ENCODE data around the gene MINDY4.
A peak's percentile ranks its signal among the peaks of the same experiment; 100 is the strongest.

MINDY4 gene

DNA sequence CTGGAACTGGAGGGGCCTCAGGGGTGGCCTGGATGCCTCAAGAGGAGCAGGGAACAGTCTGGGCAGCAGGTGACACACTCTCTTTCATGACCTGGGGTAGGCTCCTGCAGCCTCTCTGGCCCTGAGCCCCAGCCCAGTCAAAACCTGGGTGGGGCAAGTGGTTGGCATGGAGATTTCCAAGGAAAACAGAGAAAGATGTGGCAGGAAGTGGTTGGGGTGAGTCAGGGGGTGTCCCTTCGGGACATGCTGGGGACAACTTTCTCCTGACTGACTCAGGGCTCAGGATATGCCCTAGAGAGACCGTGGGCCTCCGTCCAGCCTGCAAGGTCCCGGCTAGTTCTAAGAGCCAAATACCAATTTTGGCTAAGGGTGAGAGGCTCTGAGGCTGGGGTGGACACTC lies 143.4 kb downstream of the MINDY4 start:
- peak; percentile 58 for DNase-seq (ENCODE audit: low read depth, low spot score)

DNA sequence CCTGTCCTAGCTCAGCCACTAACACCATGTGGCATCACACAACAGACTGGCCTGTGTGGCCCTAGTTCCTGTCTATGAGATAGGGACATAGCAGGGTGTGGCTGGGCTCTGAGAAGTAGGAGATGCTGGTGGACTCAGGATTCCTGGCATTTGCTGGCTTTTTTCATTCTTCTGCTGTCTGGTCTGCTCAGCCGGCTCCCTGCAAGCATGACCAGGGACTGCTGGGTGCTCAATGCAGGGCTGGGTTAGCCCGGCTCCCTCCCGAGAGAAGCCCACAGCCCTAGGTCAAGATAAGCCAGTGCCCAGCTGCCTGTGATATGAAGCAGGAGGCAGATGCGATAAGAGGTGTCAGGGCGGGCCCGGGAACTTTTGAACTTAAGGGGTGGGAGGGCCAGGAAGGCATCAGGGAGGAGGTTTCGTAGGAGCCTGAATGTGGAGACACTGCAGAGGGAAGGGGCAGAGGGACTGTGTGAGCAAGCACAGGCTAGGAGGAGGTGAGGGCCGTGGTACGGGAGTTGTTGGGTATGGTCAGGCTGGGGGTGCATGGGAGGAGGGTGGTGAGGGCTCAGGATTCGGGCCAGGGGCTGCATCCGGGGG lies 143.9 kb downstream of the MINDY4 start:
- DNase-seq (ENCODE audit: low read depth, low spot score) = no peak

DNA sequence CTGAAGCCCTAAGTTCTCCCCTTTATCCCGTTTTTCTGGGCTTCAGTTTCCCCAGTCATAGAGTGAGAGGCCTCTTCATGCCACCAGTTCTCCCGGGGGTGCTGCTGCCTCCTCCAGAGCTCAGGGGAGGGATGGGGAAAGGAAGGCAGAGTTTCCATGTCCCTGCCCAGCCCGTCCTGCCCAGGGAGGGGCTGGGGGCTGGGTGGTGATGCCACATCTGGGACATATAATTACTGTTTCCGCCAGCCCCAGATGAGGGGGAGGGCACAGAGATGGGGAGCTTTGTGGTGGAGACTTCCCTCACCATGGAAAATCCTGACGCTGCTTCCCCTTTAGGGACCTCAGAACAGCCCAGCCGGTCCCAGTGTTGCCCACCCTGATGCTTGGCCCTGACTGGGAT lies 144.5 kb downstream of the MINDY4 start:
- no peak for DNase-seq (ENCODE audit: low read depth, low spot score)

- no peak for DNase-seq (ENCODE audit: low read depth, low spot score)
Observed at GRCh38 chr7:30916255-30916654, 145.0 kb downstream of the MINDY4 start.

DNA sequence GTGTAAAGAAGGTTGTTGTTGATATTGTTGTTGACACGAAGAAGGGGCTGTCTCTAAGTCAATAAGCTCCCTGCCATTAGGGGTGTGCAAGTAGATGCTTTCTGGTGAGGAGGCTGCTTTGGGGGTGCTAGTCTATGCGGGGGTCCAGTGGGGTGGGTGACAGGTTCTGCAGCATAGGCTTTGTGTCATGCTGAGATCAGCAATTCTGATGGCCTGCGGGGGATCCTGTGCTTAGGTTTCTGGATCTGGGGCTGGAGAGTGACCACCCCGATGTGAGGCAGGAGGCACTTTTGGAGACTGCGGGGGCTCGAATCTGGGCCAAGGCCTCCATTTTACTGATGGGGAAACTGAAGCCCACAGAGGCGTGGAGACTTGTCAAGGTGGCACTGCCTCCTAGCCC lies 145.6 kb downstream of the MINDY4 start:
- no peak for DNase-seq (ENCODE audit: low read depth, low spot score)

- DNase-seq (ENCODE audit: low read depth, low spot score) = no peak
Observed at GRCh38 chr7:30917216-30917893, 146.1 kb downstream of the MINDY4 start.

DNA sequence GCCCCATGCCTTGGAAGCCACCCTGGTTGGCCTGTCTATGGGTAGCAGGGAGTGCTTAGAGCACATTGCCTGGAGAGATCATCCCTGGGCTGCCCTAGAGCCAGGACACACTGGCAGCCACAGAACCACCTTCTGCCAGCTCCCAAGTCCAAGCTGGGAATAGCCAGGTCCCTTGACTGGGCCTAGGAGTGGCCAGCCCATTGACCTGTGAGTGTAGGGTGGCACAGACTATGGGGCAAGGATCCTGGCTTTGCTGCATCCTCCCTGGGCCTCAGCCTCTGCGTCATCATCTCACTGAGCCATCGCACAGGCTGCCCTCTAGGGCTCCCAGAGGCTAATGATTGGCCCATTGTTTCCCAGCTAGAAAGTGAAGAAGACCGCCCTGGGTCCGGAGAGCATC lies 147.5 kb downstream of the MINDY4 start:
- no peak for DNase-seq (ENCODE audit: low read depth, low spot score)

GRCh38 chr7:30920021-30920583 lies 148.9 kb downstream of the MINDY4 start:
- peak; percentile 61 for DNase-seq (ENCODE audit: low read depth, low spot score)

- peak; percentile 77 for DNase-seq (ENCODE audit: low read depth, low spot score)
Observed at GRCh38 chr7:30920584-30921539, 149.6 kb downstream of the MINDY4 start.

DNA sequence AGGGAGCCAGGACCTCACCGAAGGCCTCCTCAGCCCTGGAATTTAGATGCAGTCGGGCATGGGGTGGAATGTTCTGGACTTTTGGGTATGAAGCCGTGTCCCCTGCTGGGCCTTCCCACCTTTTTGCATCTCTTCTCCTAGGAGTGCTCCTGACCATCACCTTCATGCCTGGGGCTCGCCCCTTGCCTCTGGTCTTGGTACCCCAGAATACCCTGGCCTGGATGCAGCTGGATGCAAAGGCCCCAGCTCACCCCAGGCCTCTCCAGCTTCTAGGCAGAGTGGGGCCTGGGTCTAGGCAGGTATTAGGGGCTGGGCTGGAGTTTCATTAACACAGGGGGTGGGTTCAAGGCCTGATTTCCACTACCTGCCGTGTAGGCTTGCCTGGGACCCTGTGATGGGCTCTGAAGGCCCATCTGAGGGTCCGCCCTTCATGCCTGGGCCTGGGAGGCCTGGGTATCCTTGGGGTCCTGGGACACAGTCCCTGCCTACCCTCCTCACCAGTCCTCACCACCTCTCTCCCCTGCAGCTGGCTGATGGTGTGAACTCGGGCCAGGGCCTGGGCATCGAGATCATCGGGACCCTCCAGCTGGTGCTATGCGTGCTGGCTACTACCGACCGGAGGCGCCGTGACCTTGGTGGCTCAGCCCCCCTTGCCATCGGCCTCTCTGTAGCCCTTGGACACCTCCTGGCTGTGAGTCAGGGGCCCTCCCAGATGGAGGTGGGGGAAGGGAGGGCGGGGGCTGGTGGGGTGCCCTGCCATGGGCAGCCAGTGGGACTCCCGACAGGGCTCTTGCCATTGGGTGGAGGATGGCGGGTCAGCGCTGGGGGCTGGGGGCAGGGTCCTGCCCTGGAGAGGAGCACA lies 150.6 kb downstream of the MINDY4 start:
- DNase-seq (ENCODE audit: low read depth, low spot score) = no peak

- DNase-seq (ENCODE audit: low read depth, low spot score) = no peak
Observed at GRCh38 chr7:30922596-30922995, 151.4 kb downstream of the MINDY4 start.

GRCh38 chr7:30923009-30923773 lies 152.0 kb downstream of the MINDY4 start:
- no peak for DNase-seq (ENCODE audit: low read depth, low spot score)

DNA sequence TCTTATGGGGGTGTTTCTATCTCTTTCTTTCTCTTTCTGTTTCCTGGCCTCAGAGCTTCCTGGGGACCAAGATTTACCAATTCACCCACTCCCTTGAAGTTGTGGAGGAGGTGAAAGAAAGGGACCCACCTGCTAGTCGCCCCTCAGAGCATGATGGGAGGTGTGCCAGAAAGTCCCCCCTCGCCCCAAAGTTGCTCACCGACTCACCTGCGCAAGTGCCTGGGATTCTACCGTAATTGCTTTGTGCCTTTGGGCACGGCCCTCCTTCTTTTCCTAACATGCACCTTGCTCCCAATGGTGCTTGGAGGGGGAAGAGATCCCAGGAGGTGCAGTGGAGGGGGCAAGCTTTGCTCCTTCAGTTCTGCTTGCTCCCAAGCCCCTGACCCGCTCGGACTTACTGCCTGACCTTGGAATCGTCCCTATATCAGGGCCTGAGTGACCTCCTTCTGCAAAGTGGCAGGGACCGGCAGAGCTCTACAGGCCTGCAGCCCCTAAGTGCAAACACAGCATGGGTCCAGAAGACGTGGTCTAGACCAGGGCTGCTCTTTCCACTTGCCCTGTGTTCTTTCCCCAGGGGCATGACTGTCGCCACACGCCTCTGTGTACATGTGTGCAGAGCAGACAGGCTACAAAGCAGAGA lies 152.7 kb downstream of the MINDY4 start:
- no peak for DNase-seq (ENCODE audit: low read depth, low spot score)

DNA sequence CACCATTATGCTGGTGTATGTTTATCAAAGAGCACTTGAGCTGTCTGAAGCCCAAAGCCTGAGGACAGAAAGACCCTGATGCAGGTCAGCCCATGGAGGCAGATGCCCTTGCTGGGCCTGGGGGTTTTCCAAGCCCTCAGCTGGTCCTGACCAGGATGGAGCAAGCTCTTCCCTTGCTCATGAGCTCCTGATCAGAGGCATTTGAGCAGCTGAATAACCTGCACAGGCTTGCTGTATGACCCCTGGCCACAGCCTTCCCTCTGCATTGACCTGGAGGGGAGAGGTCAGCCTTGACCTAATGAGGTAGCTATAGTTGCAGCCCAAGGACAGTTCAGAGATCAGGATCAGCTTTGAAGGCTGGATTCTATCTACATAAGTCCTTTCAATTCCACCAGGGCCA lies 153.4 kb downstream of the MINDY4 start:
- no peak for DNase-seq (ENCODE audit: low read depth, low spot score)

- no peak for DNase-seq (ENCODE audit: low read depth, low spot score)
Observed at GRCh38 chr7:30925117-30925516, 153.9 kb downstream of the MINDY4 start.

GRCh38 chr7:30925913-30926312 lies 154.7 kb downstream of the MINDY4 start:
- DNase-seq (ENCODE audit: low read depth, low spot score) = no peak

DNA sequence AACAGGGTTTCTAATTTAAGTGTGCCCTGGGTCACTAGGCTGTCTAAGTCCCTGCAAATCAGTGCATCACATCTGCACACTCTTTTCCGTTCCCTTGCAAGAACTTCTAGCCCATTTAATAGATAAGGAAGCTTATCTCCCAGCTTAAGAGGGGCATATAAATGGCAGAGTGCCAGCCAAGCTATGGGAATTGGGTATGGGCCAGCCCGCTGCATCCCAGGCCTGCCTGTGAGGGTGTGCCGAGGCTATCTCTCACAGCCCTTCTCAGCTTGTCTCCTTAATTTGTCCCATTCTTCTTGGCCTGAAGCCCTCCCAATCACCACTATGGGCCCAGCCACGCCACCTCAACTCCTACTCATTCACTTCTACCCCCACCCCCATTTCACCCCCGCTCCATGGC lies 155.1 kb downstream of the MINDY4 start:
- DNase-seq (ENCODE audit: low read depth, low spot score) = no peak

- DNase-seq (ENCODE audit: low read depth, low spot score) = no peak
Observed at GRCh38 chr7:30927040-30927439, 155.8 kb downstream of the MINDY4 start.

GRCh38 chr7:30927559-30927958 lies 156.3 kb downstream of the MINDY4 start:
- no peak for DNase-seq (ENCODE audit: low read depth, low spot score)

DNA sequence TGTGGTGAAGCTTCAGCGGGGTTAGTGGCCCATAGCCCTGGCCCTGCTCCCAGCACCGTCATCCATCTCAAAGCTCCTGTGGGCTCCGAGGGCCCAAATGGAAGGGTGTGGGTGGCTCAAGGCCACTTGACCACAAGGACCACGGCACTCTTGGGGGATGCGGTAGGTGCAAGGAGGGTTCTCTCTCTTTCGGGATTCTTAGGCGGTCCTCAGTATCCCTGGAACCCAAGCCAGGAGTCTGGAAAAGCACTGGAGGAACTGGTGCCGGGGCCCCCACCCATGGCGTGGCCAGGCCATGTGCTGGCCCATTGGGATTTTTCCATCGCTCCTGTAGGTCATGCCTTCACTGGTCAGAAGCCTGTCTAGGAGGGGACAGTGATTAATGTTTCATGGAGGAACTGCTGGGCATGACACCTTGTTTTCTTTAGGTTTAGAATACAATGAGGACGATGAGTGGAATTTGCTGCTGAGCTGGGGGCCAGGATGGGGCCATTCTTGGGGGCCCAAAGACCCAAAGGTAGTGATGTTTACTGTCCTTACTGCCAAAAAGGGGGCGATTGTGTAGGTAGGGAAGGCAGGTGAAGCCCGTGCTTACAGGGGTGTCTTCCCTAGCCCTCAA lies 157.1 kb downstream of the MINDY4 start:
- DNase-seq (ENCODE audit: low read depth, low spot score) = no peak
